ACHN (cell line): ENCODE results near the gene SCUBE1.

Experiments
- DNase-seq: peaks from one replicate; pipeline ENCODE4 v3.0.0-alpha.2; 2015
- in situ Hi-C: cut with HindIII; loops from 2 replicates; pipeline ENCODE4 v1.10.0; 2017; ENCODE audit warnings: low sequenced_read_pairs, low pct_ligation_motif_present, low pct_unique_long_range_greater_than_20kb

Gene SCUBE1

DNA sequence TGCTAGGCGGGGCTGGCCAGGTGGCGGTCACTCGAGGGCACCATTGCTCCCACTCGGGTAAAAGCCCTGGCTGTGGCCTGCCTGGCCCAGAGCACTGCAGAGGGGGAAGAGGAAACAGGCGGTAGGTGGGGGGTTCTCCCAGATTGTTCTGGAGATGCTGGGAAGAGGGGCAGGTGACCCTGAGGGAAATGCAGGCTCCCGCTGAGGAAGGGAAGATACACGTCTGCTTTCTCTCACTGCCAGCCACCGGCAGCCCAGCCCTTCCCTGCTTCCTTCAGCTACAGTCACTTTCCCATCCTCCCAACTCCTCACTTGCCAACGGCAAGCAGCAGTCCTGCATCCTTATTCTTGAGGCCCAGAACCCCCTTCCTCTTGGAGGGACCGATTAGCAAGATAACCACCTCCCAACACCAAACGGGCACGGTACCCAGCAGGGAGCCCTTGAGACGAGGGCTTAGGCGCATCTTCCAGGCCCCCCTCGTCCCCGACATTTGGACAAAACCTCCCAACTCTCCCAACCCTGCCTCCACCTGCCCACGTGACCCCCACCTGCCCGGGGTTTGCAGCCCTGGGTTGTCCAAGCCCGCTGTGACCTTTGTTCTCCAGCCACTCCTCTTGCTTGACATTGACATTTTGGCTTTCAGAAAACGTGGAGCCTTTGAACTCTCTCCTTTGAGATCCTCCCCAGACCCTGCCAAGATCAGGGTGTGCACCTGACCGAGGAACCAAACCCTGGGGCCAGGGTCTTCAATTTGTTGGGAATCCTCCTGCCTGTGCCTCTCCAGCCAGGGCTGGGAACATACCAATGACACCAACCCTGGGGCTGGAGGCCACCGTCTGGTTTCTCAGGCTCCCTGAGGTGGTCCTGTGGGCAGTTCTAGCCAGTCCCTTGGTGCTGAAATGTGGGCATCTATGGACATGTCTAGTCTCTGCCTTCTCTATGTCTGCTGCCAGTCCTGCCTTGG is 107.4 kb downstream of the SCUBE1 start:
- in situ Hi-C loops = no loop called here
- no peak for DNase-seq

DNA sequence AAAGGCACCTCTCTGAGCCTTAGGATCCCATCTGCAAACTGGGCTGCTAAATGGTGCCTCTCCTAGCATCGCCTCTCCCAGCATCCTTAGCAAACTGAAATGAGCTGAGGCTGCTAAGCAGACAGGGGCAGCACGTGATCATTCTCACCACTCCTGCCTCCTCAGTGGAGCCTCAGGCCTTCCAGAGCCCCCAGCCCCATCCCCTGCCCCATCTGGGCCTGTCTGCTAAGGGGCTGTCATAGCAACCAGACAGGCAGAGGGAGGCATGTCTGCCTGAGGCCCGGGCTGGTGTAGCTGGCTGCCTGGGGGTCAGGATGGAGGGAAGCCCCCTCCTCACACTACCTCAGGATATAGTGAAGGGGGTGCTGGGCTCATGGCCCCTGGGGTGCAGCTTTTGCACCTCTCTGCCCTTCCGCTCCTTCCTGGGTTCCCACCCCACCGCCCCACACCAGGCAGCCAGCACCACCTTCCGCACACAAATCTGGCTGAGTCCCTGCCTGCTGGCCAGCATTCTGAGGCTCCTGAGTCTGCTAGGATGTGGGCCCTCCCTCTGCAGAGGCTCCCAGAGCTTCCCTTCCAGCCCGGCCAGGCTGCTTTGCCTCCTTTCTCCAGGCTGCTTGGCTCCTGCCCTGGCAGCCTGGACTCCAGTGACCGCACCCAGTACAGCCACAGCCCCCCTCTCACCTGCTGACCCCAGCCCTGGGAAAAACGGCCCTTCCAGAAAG is 108.7 kb downstream of the SCUBE1 start:
- in situ Hi-C loops = no loop called here
- DNase-seq = no peak

DNA sequence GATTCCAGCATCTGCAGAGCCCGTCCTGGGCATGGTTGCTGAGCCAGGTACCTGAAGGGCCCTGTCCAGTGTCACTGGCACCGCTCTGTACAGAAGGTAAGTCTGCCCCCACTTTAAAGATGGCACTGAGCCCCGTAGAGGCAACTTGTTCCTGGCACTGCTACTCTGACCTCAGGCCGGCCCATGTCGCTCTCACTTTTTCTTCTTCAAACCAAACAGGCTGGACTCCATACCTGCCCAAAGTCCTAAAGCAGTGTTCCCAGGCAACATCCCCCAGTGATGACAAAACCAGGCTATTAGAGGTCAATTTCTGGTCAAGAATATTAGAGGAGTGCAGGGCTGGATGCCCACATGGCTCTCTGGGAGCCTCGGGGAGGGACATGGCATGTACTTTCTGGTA is 109.6 kb downstream of the SCUBE1 start:
- in situ Hi-C loops = no loop called here

DNA sequence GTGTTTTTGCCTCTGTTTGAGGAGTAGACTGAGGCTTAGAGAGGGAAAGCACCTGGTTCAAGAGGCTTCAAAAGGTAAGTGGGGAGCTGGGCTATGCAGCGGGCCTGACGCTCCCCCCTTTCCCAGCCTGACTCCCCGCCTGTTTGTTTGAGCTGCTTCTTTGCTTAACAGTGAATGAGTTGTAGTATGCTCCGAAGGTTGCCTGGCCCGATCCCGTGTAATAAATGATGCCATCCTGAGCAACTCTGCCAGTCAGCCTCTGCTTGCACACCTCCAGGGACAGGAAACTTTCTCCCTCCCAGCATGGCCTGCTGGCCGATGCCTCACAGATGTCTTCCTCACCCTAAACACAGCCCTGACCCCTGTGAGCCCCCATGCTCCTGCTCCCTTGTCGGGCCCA is 110.7 kb downstream of the SCUBE1 start:
- no peak for DNase-seq
- in situ Hi-C loops = no loop called here

More for the DNA sequence above, 109.6 kb downstream of the SCUBE1 start:
- no peak for DNase-seq

DNA sequence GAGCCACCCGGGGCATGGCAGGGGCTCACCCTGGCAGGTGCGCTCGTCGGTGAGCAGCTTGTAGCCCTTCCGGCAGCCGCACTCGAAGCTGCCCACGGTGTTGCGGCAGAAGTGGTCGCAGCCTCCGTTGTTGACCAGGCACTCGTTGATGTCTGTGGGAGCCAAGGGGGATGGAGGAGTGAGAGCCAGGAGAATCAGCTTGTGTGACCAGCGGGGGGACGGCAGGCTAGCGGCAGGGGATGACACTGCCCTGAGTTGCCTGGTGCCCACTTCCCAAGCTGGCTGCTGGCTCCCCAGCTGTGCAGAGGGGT is 111.5 kb downstream of the SCUBE1 start:
- no peak for DNase-seq
- in situ Hi-C loops = no loop called here

DNA sequence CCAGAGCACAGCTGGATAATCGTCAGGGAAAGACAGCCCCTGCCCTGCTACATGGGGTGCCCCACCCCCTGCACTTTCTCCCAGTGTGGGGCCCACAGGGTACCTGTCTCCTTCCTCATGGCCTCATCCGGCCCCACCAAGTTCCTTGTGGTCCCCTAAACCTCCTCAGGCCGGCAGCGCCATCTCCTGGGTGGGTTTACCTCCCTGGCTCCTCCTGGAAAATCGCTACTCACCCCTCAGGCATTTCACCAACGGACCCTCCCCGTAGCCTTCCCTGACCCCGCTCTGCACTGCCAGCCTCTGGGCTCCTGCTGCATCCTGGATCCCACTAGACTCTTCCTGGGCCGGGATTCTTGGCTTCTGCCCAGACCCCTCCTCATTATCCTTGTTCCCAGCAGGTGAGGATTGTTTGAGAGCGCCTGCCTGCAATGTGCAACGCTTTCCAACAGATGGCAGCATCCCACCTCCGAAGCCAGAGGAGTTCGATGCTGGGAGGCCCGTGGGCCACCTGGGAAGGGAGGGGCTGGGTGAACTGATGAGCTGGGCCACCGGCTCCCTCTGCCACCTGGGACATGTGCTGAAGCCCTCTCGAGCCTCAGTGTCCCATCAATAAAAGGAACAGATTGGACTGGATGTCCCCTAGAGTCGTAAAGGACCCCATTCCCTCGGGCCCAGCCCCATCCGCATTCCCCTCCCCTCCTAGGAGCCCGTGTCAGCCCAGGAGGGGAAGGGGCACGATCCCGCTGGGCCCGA is 112.0 kb downstream of the SCUBE1 start:
- in situ Hi-C loops = no loop called here
- peak; percentile 41 for DNase-seq

DNA sequence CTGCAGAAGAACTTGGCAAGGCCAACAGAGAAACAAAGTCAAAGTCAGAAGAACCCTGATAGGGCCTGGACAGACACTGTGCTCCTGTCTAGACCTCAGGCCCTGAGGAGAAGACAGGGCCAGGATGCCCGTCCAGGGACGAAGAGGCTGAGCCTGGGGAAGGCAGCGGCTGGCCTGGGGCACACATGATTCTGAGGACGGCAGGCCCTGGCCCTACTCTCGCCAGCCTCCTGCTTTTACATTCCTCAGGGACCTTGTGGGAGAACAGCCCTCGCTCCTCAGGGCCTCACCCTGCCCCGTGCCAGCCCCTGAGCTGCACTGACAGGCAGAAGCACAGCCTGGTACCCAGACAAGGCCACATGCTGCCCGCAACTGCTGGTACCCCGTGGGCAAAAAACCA is 112.6 kb downstream of the SCUBE1 start:
- no peak for DNase-seq
- in situ Hi-C loops = no loop called here

DNA sequence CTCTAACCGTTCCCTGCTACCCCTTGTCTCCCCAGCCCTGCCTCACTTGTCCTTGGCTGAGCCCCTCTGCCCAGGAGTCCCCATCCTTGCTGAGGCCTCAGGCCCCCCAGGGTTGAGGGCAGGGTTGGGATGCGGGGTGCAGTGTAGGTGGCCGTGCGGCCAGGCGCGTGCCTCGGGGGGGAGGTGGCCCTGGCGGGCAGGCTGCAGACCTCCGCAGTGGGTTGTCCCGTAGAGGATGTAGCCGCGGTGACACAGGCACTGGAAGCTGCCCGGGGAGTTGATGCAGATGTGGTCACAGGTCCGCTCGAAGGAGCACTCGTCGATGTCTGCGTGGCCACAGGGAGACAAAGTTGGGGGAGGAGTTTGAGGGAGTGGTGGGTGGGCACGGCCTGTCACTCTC is 114.3 kb downstream of the SCUBE1 start:
- in situ Hi-C loops = no loop called here
- no peak for DNase-seq

DNA sequence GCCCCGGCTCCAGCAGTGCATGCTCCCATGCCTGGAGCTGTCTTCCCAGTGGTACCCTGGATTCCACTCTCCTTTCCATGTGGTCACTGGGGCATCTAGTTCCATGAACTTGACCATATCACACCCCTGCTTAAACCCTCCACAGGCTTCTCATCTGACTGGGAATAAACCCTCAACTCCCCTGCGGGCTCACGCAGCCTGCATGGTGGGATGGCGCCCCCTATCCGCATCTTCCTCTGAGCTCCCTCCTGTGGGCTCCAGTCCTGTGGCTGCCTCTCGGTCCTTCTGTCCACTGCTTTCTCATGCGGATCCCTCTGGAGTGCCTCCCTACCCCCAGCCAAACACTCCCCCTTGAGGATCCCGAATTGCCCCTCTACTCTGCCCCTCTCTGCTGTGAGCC is 114.8 kb downstream of the SCUBE1 start:
- in situ Hi-C loops = no loop called here
- DNase-seq = peak; percentile 19

DNA sequence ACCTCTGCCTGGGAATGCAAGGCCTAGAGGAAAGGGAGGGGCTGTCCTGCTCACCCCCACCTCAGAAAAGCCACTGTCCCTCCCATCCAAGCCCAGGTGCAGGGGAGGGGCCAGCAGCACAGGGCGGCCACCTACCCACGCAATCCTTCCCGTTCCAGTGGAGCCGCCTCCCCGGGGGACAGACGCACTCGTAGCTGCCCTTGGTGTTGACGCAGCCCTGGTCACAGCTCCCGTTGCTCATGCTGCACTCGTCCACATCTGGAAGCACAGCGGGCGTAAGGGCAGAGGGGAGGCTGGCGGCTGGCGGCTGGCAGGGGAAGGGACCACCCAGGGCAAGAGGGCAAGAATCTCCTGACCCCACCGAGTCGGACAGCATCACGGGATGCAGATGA is 115.9 kb downstream of the SCUBE1 start:
- in situ Hi-C loops = no loop called here
- DNase-seq = no peak

DNA sequence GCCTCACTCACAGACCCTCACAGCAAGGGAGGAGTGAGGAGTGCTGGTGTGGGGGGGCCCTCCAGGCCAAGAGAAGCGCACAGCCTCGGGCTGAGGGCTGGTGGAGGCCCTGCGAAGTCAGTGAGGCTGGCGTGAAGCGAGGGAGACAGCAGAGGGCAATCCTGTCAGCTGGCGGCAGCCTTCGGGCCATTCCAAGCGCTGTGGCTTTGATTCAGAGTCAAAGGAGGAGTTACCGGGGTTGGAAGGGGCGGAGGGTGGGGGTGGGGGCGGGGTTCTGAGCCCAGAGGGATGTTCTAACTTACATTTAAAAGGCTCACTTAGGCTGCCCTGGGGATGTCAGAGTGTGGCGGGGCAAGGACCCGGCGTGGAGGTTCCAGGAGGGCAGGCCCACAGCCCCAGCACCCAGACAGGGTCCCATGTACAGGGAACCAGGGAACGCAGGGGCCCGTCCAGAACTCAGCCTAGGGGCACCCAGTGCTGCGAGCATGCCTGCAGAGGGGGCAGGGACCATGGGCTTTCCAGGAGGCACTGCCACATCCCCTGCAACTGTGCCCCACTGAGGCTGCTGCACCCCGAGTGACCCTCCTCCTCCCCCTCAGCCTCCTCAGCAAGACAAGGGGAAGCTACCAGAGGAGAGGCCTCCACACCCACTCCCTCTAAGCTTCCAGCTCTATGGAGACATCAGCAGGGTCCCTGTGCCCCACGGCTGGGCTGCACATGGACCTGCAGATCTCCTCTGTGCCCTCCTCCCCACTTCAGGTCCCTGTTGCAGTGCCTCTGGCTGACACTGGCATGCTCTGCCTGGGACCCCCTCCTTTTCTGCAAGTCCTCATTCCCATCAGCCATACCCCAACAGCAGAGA is 116.6 kb downstream of the SCUBE1 start:
- in situ Hi-C loops = no loop called here
- no peak for DNase-seq

DNA sequence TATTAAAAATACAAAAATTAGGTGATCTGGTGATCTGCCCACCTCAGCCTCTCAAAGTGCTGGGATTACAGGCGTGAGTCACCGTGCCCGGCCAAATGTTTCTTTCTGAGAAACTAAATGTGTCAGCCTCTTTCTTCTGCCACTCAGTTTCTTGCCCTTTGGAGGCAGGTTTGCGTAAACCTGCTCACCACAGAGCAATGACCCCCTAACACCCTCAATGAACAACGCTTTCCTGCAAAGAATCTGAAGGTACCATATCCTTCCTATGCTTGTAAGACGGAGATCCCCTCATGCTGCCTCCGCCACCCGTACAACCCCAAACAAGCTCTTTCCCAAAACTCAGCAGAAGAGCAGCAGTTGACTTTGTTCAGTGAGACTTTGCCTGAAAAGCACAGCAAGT is 117.6 kb downstream of the SCUBE1 start:
- no peak for DNase-seq
- in situ Hi-C loops = no loop called here

DNA sequence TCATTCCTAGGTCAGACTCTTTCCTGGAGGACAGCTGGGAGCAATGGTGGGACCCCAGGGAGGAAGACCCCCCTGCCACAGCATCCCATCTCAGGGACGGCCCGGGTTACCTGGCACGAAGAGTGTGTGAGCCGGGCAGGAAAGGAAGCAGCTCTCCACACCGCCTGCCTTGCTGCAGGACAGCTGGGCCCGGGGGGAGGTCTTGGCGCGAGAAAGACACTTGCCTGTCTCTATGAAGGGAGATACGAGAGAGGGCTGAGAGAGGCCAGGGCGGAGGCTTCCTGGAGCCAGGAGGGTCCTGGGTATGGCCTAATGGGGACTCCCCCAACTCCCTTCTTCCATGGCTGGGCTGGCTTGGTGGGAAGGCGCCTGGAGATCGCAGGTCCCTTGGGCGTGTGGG is 120.2 kb downstream of the SCUBE1 start:
- in situ Hi-C loops = no loop called here
- DNase-seq = no peak

DNA sequence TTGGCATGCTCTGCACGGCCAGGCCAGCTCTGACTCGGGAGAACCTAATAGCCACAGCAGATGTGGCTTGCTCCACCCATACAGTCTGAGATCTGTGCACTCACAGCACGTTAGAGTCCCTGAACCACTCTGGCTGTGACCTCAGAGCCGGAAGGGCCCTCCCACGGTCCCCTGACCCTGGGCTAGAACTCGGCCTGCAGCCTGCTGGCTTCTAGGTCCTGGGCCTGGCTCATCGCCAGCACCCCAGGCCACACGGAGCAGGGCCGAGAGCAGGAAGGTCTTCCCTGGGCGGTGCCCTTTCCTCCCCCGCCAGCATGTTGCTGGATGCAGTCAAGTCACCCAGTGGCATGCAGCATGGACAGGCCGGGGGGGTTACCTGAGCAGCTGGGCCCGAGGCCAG is 120.9 kb downstream of the SCUBE1 start:
- in situ Hi-C loops = no loop called here
- no peak for DNase-seq

DNA sequence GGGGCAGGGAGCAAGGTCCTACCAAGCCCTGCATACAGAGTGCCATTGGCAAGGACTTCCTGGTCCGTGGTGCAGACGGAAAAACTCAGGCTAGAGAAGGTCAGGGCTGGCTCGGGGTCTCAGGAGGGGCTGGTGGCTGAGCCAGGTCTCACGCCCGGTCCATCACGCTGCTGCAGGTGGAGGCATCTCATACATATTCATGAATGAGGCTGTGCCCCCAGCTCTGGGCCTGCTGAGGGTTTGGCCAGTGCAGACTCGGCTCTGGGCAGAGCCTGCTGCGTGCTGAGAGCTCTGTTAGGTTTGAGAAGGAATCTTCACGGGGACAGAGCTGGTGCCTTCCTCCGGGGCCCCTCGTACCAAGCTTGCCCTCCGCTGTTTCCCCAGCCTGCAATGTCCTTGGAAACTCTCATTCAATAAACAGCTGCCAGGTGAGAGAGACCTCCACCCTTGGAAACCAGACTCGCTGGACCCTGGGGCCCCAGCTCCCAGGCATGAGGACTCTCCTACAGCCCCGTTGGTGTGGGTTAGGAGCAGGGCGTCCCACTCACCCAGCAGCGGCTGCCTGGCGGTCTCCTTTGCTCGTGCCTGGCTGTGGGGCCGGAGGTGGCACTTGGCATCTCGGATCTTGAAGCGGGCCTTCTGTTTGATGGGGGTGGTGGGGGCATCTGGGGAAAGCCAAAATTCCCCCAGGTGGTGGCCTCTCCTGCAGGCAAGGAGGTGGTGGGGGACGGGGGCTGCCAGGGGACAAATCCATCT is 122.4 kb downstream of the SCUBE1 start:
- in situ Hi-C loops = no loop called here
- DNase-seq = no peak

DNA sequence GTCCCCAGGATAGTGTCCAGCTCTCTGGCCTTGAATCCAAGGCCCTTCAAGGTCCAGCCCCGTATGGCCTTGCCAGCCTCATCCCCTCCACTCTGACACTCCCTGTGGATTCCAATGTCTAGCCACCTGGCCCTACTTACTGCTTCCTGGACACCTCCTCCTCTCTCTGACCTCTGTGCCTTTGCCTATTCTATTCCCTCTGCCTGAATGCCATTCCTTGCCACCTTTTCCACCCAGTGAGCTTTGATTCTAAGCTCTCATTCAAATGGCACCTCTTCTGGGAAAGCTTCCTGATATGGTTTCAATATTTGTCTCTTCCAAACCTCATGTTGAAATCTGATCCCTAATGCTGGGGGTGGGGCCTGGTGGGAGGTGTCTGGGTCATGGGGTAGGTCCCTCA is 124.4 kb downstream of the SCUBE1 start:
- in situ Hi-C loops = no loop called here
- DNase-seq = no peak

DNA sequence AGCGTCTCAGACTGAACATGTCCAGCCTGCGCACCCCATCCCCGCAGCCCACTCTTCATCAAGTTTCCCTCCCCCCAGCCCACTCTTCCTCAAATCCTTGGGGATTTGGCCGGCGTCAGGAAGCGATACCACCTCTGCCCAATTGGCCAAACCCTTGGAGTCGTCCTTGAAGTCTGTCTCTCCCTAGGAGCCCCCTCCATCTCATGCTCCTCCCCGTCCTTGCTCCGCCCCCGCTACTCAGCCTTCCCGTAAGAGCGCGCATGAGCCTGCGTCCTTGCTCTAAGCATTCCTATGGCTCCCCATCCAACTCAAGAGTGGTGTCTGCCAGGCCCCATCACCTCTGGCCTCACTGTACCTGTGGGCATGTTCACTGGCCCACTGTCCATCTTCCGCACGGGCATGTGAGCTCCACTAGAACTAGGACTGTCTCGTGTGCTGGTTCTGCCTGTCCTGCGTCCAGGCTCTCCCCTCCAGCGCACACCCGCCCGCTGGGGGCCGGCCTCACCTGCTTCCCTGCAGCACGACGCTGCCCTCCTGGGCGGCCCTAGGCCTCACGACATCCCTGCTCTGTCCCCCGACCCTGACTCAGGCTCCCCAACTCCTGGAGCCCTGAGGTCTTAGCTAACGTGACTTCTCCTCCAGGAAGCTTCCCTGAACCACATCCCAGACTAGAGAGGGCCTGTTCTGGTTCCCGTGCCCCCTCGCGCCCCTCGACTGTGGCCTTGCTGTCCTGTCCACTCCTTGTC is 125.7 kb downstream of the SCUBE1 start:
- DNase-seq = no peak
- in situ Hi-C loops = no loop called here
